ENCODE measurements around the gene EIF4A3.

EIF4A3 gene

DNA sequence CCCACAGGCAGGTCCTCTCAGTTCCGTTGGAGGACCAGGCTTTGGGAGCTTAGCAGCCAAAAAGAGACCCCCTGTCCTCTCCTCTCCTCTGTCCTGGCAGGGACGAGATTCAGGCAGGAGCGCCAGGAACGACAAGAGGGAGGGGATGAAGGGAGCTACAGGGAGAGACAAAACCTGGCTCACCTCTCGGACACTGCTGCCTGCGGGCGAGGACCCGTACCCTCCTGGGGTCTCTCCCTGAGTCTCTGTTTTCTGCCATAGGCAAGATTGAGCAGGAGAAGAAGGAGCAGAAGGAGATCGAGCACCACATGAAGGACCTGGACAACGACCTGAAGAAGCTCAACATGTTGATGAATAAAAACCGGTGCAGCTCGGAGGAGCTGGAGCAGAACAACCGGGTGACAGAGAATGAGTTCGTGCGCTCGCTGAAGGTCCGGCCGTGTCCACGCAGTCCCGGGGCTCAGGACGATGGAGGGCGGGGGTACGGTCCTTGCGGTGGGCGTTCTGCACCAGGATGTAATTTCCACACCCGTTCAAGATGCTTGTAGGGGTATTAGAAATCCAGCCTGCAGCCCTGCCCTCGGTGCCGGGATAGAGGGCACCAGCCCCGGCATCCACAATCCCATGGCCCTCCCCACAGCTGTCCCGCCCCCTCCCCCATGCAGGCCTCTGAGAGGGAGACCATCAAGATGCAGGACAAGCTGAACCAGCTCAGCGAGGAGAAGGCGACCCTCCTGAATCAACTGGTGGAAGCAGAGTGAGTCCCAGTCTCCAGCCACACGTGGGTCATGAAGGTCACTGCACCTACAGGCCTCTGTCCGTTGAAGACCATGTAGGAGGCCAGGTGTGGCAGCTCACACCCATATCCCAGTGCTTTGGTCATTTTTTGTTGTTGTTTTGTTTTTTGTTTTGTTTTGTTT, 59.3 kb downstream of the EIF4A3 start:
- ATAC-seq = no peak
- no peak for TF ChIP-seq ZNF565 (CRISPR knock-in tag; conservative IDR thresholded peaks at IDR 0.05; ENCODE audit: low read depth)
- TF ChIP-seq ARNTL (CRISPR knock-in tag; IDR thresholded peaks at IDR 0.05; ENCODE audit: borderline replicate concordance, low read depth) = no peak
- no peak for TF ChIP-seq ISL1 (CRISPR knock-in tag; IDR thresholded peaks at IDR 0.05)
- TF ChIP-seq PPARA (CRISPR knock-in tag; IDR thresholded peaks at IDR 0.05; ENCODE audit: borderline replicate concordance) = no peak
- TF ChIP-seq RARB (CRISPR knock-in tag; IDR thresholded peaks at IDR 0.05) = no peak
- TF ChIP-seq, protein P1, sequence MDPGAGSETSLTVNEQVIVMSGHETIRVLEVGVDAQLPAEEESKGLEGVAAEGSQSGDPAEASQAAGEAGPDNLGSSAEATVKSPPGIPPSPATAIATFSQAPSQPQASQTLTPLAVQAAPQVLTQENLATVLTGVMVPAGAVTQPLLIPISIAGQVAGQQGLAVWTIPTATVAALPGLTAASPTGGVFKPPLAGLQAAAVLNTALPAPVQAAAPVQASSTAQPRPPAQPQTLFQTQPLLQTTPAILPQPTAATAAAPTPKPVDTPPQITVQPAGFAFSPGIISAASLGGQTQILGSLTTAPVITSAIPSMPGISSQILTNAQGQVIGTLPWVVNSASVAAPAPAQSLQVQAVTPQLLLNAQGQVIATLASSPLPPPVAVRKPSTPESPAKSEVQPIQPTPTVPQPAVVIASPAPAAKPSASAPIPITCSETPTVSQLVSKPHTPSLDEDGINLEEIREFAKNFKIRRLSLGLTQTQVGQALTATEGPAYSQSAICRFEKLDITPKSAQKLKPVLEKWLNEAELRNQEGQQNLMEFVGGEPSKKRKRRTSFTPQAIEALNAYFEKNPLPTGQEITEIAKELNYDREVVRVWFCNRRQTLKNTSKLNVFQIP (CRISPR knock-in tag; IDR thresholded peaks at IDR 0.05; ENCODE audit: borderline replicate concordance, low read depth) = no peak
- no peak for TF ChIP-seq ZFP30 (CRISPR knock-in tag; IDR thresholded peaks at IDR 0.05)
- no peak for TF ChIP-seq CSDC2 (CRISPR knock-in tag; IDR thresholded peaks at IDR 0.05)
- no peak for TF ChIP-seq ZNF70 (CRISPR knock-in tag; IDR thresholded peaks at IDR 0.05)
- no peak for TF ChIP-seq ZC3H10 (CRISPR knock-in tag; IDR thresholded peaks at IDR 0.05)
- TF ChIP-seq TCF4 (CRISPR knock-in tag; IDR thresholded peaks at IDR 0.05; ENCODE audit: borderline replicate concordance) = no peak
- TF ChIP-seq SNAI2 (CRISPR knock-in tag; IDR thresholded peaks at IDR 0.05) = no peak
- TF ChIP-seq ZNF8 (CRISPR knock-in tag; IDR thresholded peaks at IDR 0.05) = no peak
- no peak for TF ChIP-seq GLIS3 (CRISPR knock-in tag; IDR thresholded peaks at IDR 0.05)
- no peak for TF ChIP-seq ZFP3 (CRISPR knock-in tag; IDR thresholded peaks at IDR 0.05)
- TF ChIP-seq OSR1 (CRISPR knock-in tag; IDR thresholded peaks at IDR 0.05) = no peak
- TF ChIP-seq, protein P2, sequence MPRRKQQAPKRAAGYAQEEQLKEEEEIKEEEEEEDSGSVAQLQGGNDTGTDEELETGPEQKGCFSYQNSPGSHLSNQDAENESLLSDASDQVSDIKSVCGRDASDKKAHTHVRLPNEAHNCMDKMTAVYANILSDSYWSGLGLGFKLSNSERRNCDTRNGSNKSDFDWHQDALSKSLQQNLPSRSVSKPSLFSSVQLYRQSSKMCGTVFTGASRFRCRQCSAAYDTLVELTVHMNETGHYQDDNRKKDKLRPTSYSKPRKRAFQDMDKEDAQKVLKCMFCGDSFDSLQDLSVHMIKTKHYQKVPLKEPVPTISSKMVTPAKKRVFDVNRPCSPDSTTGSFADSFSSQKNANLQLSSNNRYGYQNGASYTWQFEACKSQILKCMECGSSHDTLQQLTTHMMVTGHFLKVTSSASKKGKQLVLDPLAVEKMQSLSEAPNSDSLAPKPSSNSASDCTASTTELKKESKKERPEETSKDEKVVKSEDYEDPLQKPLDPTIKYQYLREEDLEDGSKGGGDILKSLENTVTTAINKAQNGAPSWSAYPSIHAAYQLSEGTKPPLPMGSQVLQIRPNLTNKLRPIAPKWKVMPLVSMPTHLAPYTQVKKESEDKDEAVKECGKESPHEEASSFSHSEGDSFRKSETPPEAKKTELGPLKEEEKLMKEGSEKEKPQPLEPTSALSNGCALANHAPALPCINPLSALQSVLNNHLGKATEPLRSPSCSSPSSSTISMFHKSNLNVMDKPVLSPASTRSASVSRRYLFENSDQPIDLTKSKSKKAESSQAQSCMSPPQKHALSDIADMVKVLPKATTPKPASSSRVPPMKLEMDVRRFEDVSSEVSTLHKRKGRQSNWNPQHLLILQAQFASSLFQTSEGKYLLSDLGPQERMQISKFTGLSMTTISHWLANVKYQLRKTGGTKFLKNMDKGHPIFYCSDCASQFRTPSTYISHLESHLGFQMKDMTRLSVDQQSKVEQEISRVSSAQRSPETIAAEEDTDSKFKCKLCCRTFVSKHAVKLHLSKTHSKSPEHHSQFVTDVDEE (CRISPR knock-in tag; IDR thresholded peaks at IDR 0.05) = no peak
- TF ChIP-seq BACH2 (CRISPR knock-in tag; IDR thresholded peaks at IDR 0.05; ENCODE audit: borderline replicate concordance) = no peak
- TF ChIP-seq ESRRG (CRISPR knock-in tag; IDR thresholded peaks at IDR 0.05) = no peak

DNA sequence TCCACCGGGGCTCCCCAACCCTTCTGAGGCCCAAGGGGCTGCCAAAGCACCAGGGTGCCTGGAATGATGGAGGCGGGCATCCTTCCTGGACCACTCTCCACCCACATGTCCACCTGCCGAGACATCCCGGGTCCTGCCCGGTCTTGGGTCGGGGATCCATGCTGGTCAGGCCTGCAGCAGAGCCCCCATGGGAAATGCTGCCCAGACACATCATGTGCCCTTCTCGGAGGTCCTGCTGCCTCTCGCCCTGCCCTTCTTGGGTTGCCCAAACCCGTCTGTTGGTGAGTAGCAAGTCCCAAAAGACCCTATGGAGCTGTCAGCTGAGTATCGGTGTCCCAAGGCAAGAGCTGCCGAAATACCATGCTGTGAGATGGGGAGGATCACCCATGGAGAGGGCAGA, 60.3 kb downstream of the EIF4A3 start:
- ATAC-seq = no peak
- TF ChIP-seq, protein P3, sequence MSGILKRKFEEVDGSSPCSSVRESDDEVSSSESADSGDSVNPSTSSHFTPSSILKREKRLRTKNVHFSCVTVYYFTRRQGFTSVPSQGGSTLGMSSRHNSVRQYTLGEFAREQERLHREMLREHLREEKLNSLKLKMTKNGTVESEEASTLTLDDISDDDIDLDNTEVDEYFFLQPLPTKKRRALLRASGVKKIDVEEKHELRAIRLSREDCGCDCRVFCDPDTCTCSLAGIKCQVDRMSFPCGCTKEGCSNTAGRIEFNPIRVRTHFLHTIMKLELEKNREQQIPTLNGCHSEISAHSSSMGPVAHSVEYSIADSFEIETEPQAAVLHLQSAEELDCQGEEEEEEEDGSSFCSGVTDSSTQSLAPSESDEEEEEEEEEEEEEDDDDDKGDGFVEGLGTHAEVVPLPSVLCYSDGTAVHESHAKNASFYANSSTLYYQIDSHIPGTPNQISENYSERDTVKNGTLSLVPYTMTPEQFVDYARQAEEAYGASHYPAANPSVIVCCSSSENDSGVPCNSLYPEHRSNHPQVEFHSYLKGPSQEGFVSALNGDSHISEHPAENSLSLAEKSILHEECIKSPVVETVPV (CRISPR knock-in tag; IDR thresholded peaks at IDR 0.05) = no peak
- no peak for TF ChIP-seq ZFP30 (CRISPR knock-in tag; IDR thresholded peaks at IDR 0.05)
- TF ChIP-seq ISL1 (CRISPR knock-in tag; IDR thresholded peaks at IDR 0.05) = no peak
- TF ChIP-seq, protein P4, sequence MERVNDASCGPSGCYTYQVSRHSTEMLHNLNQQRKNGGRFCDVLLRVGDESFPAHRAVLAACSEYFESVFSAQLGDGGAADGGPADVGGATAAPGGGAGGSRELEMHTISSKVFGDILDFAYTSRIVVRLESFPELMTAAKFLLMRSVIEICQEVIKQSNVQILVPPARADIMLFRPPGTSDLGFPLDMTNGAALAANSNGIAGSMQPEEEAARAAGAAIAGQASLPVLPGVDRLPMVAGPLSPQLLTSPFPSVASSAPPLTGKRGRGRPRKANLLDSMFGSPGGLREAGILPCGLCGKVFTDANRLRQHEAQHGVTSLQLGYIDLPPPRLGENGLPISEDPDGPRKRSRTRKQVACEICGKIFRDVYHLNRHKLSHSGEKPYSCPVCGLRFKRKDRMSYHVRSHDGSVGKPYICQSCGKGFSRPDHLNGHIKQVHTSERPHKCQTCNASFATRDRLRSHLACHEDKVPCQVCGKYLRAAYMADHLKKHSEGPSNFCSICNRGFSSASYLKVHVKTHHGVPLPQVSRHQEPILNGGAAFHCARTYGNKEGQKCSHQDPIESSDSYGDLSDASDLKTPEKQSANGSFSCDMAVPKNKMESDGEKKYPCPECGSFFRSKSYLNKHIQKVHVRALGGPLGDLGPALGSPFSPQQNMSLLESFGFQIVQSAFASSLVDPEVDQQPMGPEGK (CRISPR knock-in tag; IDR thresholded peaks at IDR 0.05; ENCODE audit: borderline replicate concordance) = no peak
- TF ChIP-seq ZC3H10 (CRISPR knock-in tag; IDR thresholded peaks at IDR 0.05) = no peak
- no peak for TF ChIP-seq TCF4 (CRISPR knock-in tag; IDR thresholded peaks at IDR 0.05; ENCODE audit: borderline replicate concordance)
- TF ChIP-seq ARNTL (CRISPR knock-in tag; IDR thresholded peaks at IDR 0.05; ENCODE audit: borderline replicate concordance, low read depth) = no peak
- TF ChIP-seq, protein P1 (CRISPR knock-in tag; IDR thresholded peaks at IDR 0.05; ENCODE audit: borderline replicate concordance, low read depth) = no peak
- TF ChIP-seq BACH2 (CRISPR knock-in tag; IDR thresholded peaks at IDR 0.05; ENCODE audit: borderline replicate concordance) = no peak
- TF ChIP-seq, protein P2 (CRISPR knock-in tag; IDR thresholded peaks at IDR 0.05) = no peak
- TF ChIP-seq ZNF70 (CRISPR knock-in tag; IDR thresholded peaks at IDR 0.05) = no peak
- no peak for TF ChIP-seq ESRRG (CRISPR knock-in tag; IDR thresholded peaks at IDR 0.05)
- no peak for TF ChIP-seq ZFP3 (CRISPR knock-in tag; IDR thresholded peaks at IDR 0.05)
- TF ChIP-seq ZNF8 (CRISPR knock-in tag; IDR thresholded peaks at IDR 0.05) = no peak
- TF ChIP-seq, protein P5, sequence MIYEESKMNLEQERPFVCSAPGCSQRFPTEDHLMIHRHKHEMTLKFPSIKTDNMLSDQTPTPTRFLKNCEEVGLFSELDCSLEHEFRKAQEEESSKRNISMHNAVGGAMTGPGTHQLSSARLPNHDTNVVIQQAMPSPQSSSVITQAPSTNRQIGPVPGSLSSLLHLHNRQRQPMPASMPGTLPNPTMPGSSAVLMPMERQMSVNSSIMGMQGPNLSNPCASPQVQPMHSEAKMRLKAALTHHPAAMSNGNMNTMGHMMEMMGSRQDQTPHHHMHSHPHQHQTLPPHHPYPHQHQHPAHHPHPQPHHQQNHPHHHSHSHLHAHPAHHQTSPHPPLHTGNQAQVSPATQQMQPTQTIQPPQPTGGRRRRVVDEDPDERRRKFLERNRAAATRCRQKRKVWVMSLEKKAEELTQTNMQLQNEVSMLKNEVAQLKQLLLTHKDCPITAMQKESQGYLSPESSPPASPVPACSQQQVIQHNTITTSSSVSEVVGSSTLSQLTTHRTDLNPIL (CRISPR knock-in tag; IDR thresholded peaks at IDR 0.05; ENCODE audit: low read depth) = no peak
- TF ChIP-seq SNAI2 (CRISPR knock-in tag; IDR thresholded peaks at IDR 0.05) = no peak

Measured in SK-N-SH treated with all-trans-retinoic acid at 6 μM for 48 hours (cell line).